ACC112 (cell line): ENCODE data around the gene CYSRT1.

Experiments used
- H2AFZ ChIP-seq: fragments of 200-600 bp; sonication (generic); one replicate; pipeline ENCODE4 v1.6.0; 2017; ENCODE audit warnings: antibody characterized with exemption, low read length; ENCODE audit not compliant: unreplicated experiment
- H3K27ac ChIP-seq: fragments of 200-600 bp; sonication (generic); 2 replicates; pipeline ENCODE4 v1.5.1; 2014; ENCODE audit warnings: low read depth, mild to moderate bottlenecking, antibody characterized with exemption, low read length, moderate library complexity
- H3K27me3 ChIP-seq: fragments of 200-600 bp; sonication (generic); 2 replicates; pipeline ENCODE4 v1.6.1; 2014; ENCODE audit warnings: mild to moderate bottlenecking, antibody characterized with exemption, low read length, moderate library complexity, mixed read lengths; ENCODE audit not compliant: insufficient read depth
- H3K36me3 ChIP-seq: fragments of 200-600 bp; sonication (generic); 2 replicates; pipeline ENCODE4 v1.6.1; 2016; ENCODE audit warnings: mild to moderate bottlenecking, antibody characterized with exemption, low read length, moderate library complexity, mixed read lengths; ENCODE audit not compliant: insufficient read depth
- H3K4me1 ChIP-seq: fragments of 200-600 bp; sonication (generic); one replicate; pipeline ENCODE4 v1.6.1; 2016; ENCODE audit warnings: low read length, mixed read lengths; ENCODE audit not compliant: insufficient read depth, unreplicated experiment, control insufficient read depth
- H3K4me3 ChIP-seq: fragments of 200-600 bp; sonication (generic); 2 replicates; pipeline ENCODE4 v1.5.1; 2014; ENCODE audit warnings: mild to moderate bottlenecking, low read depth, low read length
- H3K79me2 ChIP-seq: fragments of 200-600 bp; sonication (generic); one replicate; pipeline ENCODE4 v1.6.0; 2016; ENCODE audit warnings: low read length; ENCODE audit not compliant: control insufficient read depth, unreplicated experiment, insufficient read depth

CYSRT1 gene

DNA sequence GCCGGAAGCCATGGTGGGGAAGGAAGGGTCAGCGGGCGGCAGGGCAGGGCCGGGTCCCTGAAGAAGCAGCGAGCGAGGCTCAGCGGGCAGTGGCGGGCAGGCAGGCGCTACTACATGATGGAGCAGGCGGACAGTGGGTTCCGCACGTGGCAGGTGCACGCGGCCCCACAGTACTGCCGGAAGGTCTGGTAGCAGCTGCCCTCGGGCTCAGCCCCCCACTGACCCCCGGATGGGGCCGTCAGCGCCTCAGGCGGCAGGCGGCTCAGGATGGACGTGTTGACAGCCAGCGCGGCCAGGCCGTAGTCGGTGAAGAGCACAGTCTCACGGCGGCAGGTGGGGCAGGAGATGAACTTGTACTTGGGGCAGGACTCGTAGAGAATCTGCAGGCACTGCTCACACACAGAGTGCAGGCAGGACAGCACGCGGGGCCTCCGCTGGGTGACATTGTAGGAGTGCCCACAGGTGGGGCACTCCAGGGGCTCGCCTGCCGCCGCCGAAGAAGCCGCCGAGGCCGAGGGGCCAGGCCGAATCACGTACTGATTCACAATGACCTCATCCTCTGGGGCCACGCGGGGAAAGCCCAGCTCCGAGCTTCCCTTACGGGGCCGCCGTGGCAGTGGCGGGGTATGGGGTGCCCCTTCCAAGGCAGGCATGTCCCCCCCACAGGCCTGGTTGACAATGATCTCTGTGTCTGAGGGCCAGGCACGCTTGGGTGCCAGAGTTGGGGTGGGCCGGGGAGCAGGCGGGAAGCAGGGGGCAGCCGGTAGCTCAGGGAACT lies 4.5 kb upstream of the CYSRT1 start:
- Histone ChIP-seq H2AFZ (no peak overlapping the region), H3K79me2 (no peaks in the 10 kb centered on the region), H3K4me3 (no peak overlapping the region), H3K36me3 (no peaks in the 10 kb centered on the region), H3K27me3 (no peaks in the 10 kb centered on the region), H3K4me1 (peaks cover 46% of the 10 kb centered on the region), H3K27ac (no peak overlapping the region)

DNA sequence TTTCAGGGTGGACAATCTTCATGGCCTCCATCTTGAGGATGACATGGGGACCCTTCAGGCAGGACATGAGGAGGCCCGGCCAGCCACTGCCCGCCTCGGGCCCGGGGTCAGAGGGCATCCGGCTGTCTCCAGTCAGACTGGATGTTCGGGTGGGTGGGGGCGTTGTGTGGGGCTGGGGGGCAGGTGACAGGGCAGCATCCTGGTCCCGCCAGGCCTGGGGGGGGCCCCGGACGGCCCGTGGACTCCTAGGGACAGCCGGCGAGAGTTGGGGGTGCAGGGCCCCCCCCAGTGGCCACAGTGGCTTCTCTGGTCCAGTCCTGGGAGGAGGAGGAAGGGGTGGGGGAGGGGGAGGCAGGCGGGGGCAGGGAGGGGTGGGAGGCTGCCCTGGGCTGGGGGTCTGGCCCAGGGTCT lies 3.9 kb upstream of the CYSRT1 start:
- no peak overlapping the region for H3K27ac ChIP-seq
- H3K27me3 ChIP-seq, result no peaks in the 10 kb centered on the region
- H3K4me3 ChIP-seq, result no peak overlapping the region
- H3K79me2 ChIP-seq, result no peaks in the 10 kb centered on the region
- no peak overlapping the region for H2AFZ ChIP-seq
- H3K36me3 ChIP-seq, result no peaks in the 10 kb centered on the region
- peaks cover 46% of the 10 kb centered on the region for H3K4me1 ChIP-seq

DNA sequence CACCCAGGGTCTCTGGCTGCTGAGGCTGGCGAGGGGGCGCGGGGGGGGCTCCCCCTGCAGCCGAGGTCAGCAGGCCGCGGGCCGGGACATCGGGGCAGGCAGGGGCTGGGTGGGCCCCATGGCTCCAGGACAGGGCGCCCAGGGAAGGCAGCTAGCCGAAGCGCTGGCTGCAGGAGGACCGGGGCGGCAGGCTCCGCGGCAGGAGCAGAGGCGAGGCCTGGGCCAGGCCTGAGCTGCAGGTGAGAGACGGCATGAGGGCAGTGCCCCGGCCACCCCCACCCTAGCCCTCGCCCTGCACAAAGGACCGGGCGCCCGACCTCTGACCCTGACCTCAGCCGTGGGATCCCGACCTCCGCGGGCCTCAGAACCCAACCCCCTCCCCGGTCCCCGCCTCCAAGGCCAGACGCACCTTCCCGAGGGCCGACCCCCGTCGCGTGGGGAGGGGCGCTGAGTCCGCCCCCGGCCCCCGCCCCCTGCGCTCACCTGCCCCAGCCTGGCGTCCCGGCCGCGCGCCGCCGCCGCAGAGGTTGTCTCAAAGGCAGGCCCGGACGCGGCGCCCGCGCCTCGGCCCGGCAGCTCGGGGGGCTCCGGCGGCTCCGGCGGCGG lies 3.4 kb upstream of the CYSRT1 start:
- Histone ChIP-seq H3K36me3 (no peaks in the 10 kb centered on the region), H3K4me3 (no peak overlapping the region), H2AFZ (no peak overlapping the region), H3K27me3 (no peaks in the 10 kb centered on the region), H3K4me1 (peaks cover 44% of the 10 kb centered on the region), H3K27ac (no peak overlapping the region), H3K79me2 (no peaks in the 10 kb centered on the region)

DNA sequence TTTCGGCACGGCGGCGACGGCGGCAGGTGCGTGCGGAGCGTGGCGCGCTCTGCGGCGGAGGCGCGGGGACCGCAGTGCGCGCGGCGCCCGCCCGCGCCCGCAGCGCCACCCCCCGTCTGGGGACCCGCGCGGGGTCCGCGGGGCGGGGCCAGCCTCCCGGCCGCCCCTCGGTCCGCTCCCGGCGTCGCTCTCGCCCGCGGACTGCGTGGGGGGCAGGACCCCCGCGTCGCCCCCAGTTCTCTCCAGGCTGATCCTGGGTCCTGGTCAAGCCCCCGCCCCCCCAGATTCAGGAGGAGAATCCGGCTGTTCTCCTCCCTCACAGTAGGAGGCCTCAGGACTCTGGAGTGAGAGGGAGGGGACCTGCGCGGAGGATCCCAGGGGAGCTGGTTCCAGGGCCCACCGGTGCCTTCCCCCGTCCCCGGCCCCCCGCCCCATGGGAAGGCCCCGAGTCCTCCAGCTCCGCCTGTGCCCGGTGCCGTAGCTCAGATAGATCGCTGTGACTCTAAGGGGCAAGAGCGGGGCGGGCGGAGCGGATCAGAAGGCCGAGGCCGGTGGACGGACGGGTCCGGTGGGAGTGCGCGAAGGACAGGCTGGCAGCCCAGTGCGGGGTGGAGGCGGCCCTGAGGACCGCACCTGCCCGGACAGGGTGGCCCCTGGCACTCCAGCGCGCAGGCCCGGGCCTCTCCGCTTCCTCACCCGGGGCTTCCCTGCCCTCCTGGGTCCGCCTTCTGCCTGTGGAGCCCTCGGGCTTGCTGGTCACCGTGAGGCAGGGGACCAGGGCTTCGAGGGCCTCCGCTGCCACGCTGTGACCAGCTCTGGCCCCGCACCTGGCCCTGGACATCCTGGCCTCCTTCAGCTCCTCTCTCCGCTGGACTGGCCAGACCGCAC lies 2.5 kb upstream of the CYSRT1 start, which contains the start of gene RNF208:
TSS of gene RNF208 (minus strand) at position 51 of the 888 bp plus-strand sequence. CDS start 1,028 bp downstream, outside the sequence.
- Histone ChIP-seq H3K27ac (no peak within 1 kb of the TSS), H2AFZ (peak within 1 kb of the TSS; percentile 54), H3K4me3 (peak within 1 kb of the TSS; percentile 85), H3K79me2 (no peaks in the 10 kb centered on the region), H3K27me3 (no peaks in the 10 kb centered on the region), H3K36me3 (no peaks in the 10 kb centered on the region), H3K4me1 (peaks cover 43% of the 10 kb centered on the region)

DNA sequence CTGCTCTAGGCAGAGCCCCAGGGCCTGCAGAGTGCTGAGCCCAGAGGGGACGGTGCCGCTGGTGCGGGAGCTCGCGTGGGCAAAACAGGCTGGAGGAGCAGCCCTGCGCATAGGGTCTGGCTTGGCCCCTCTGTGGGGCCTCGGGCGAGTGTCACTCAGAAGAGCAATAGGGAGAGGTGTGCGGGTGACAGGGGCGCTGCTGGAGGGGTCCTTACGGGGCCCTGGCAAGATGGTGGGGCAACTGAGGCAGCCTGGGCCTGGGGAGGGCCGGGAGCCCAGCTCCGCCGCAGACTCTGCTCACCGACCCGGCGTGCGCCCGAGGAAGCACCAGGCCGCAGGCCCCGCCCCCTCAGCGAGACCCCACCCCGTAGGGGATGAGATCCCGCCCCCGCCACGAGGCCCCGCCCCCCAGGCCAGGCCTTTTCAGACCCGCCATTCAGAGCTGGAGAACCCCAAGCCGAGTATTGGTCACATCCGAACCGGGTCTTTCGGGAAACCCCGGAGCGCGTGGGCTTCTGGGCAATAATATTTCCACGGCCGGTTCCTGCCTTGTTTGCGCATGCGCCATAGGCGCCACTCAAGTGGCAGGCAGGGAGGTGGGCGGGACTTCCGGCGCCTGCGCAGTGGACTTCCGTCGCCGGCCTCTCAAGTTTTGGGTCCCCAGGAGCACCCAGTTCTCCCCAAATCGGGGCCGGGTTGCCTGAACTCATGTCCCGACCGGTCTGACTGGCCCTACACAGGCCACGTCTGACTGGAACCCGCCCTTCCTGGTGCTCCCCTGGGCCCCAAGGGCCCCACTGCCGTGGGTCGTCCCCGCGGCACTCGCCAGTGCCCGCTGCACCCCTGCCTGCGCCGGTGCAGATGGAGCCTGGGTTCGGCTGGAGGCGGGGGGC lies 1.6 kb upstream of the CYSRT1 start:
- H3K36me3 ChIP-seq, result no peaks in the 10 kb centered on the region
- peak overlapping the region; percentile 54 for H2AFZ ChIP-seq
- H3K79me2 ChIP-seq, result no peaks in the 10 kb centered on the region
- H3K27ac ChIP-seq, result peak overlapping the region; percentile 34; the same call in 1 of the 2 replicates
- peak overlapping the region; percentile 85 for H3K4me3 ChIP-seq
- peaks cover 37% of the 10 kb centered on the region for H3K4me1 ChIP-seq
- H3K27me3 ChIP-seq, result no peaks in the 10 kb centered on the region

DNA sequence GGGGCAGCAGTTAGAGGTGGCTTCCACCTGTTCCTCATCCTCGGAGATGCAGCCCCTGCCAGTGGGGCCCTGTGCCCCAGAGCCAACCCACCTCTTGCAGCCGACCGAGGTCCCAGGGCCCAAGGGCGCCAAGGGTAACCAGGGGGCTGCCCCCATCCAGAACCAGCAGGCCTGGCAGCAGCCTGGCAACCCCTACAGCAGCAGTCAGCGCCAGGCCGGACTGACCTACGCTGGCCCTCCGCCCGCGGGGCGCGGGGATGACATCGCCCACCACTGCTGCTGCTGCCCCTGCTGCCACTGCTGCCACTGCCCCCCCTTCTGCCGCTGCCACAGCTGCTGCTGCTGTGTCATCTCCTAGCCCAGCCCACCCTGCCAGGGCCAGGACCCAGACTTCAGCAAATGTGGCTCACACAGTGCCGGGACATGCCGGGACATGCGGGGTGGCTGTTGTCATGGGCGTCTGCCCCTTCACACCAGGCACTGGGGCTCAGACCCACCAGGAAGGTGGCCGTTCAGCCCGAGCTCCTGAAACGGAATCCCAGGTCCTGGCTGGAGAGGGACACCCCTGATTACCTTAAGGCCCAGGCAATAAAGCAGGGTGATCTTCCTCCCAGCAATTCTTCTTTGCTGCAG lies 841 bp downstream of the CYSRT1 start:
- no peaks in the 10 kb centered on the region for H3K27me3 ChIP-seq
- H3K79me2 ChIP-seq, result no peaks in the 10 kb centered on the region
- H3K36me3 ChIP-seq, result no peaks in the 10 kb centered on the region
- H3K27ac ChIP-seq, result no peak overlapping the region
- H3K4me3 ChIP-seq, result no peak overlapping the region
- peaks cover 29% of the 10 kb centered on the region for H3K4me1 ChIP-seq
- no peak overlapping the region for H2AFZ ChIP-seq

DNA sequence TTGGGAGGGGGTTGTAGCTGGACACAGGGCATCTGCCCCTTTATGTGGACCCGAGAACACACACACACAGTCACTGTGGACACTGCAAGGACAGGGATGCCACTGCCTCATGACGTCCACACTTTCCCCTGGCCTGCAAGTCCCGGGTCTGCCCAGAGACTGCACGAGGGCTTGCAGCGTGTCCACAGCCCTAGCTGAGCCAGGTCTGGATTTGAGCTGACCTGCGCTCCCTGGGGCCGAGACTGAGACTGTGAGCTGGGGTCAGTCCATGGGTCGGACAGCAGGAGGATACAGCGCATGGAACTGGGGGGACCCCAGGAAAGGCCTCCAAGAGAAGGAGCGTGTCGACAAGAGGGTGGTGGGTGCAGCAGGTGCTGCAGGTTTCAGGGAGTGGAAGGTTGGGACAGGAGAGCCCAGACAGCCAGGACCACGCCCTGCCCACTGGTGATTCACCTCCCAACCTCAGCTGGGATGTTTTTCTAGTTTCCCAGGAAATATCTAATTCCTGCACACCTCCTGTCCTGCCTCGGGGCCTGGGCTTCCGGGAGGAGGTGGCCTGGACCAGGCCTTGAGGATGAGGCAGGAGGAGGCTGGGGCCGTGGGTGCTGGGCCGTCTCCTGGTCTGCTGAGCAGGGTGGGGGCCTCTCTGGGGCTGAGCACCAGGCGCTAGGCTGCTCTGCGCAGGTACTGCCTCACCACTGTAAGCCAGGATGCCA lies 1.5 kb downstream of the CYSRT1 start:
- H3K4me1 ChIP-seq, result peaks cover 29% of the 10 kb centered on the region
- no peak overlapping the region for H2AFZ ChIP-seq

DNA sequence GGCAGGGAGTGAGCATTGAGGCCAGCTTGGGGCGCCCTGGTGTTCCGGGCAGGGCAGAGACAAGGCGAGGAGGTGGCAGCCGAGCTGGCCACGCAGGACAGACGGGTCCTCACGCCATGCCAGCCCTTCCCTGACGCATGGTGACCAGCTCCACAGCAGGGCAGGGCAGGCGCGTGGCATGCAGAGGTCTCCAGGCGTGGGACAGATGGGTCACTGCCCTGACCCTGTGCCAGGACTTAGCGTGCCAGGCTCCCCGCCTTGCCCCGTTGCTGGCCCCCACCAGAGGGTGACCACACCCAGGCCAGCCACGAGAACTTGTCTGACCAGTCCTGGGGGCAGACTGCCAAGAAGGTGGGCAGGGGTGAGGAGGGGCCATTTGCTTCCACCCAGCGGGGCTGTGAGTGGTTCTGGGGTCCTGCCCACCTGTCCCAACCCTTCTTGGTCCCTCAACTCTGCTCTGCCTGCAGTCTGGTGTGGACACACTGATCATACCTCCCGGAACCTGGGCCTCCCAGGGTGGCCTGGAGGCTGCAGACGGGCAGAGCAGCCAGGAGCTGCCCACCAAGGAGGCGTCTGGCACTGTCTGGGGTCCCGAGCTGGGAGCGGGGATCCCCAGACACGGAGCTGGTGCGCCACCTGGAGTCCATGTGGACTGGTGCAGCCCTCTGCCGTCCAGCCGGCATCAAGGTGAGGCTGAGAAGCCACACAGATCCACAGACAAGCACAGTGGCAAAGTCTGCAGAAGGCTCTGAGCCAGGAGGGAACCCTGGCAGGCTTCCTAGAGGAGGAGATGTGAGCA lies 2.3 kb downstream of the CYSRT1 start, which contains the start of gene RNF224:
TSS of gene RNF224 (plus strand) at position 449 of the 799 bp plus-strand sequence. CDS start 834 bp downstream, outside the sequence.
- Histone ChIP-seq H3K27me3 (no peaks in the 10 kb centered on the region), H3K4me1 (peaks cover 29% of the 10 kb centered on the region), H3K36me3 (no peaks in the 10 kb centered on the region), H2AFZ (peak within 1 kb of the TSS; percentile 7), H3K79me2 (no peaks in the 10 kb centered on the region), H3K27ac (no peak within 1 kb of the TSS), H3K4me3 (no peak within 1 kb of the TSS)

More for the DNA sequence above, 1.5 kb downstream of the CYSRT1 start:
- no peaks in the 10 kb centered on the region for H3K36me3 ChIP-seq
- H3K79me2 ChIP-seq, result no peaks in the 10 kb centered on the region
- no peak overlapping the region for H3K4me3 ChIP-seq
- no peak overlapping the region for H3K27ac ChIP-seq
- H3K27me3 ChIP-seq, result no peaks in the 10 kb centered on the region
